PC-3 (cell line): ENCODE data around the gene IRF2. TPM values are rescaled to one million over a fixed set of nuclear protein-coding genes. Genes with fewer than 3 reads are reported as not detected.

Experiments used
- ATAC-seq: fragments of 200-7000 bp; cut with Tn5 transposase; 2 replicates; pipeline ENCODE4 v1.9.1; 2020; ENCODE audit warnings: mild to moderate bottlenecking, moderate library complexity
- BruUV-seq: library from RNA; stranded (reverse); fragments of 400-500 nt; replicated peaks from 2 replicates; lab custom pipeline; 2021; lab: Mats Ljungman, UMichigan
- CTCF ChIA-PET: fragments of 300-600 bp; sonication (Branson Sonifier 250); formaldehyde crosslinking; loops from one replicate; lab custom pipeline; 2022; ENCODE audit warnings: antibody characterized with exemption; lab: Charles Lee
- POLR2A ChIA-PET: fragments of 300-600 bp; sonication (Branson Sonifier 250); formaldehyde crosslinking; loops from one replicate; lab custom pipeline; 2022; ENCODE audit warnings: antibody characterized with exemption; ENCODE audit not compliant: unreplicated experiment; lab: Charles Lee
- DNase-seq: peaks from one replicate; pipeline ENCODE4 v3.0.0-alpha.2; 2015
- H2AFZ ChIP-seq: fragments of 300-600 bp; sonication (generic); 2 replicates; pipeline ENCODE4 v1.6.0; 2016; ENCODE audit warnings: antibody characterized with exemption, low read length
- H3F3A ChIP-seq: fragments of 300-600 bp; sonication (generic); one replicate; pipeline ENCODE4 v1.6.0; 2017; ENCODE audit warnings: antibody characterized with exemption, low read length, control low read depth, mild to moderate bottlenecking; ENCODE audit not compliant: unreplicated experiment
- H3K27ac ChIP-seq: fragments of 300-600 bp; sonication (generic); 2 replicates; pipeline ENCODE4 v1.5.1; 2016; ENCODE audit warnings: mild to moderate bottlenecking, low read length
- H3K27me3 ChIP-seq: fragments of 300-600 bp; sonication (generic); 2 replicates; pipeline ENCODE4 v1.6.1; 2016; ENCODE audit warnings: low read length, mixed read lengths
- H3K36me3 ChIP-seq: fragments of 300-600 bp; sonication (generic); 2 replicates; pipeline ENCODE4 v1.6.1; 2016; ENCODE audit warnings: low read depth, mixed run types, low read length, mixed read lengths
- H3K4me1 ChIP-seq: fragments of 300-600 bp; sonication (generic); 2 replicates; pipeline ENCODE4 v1.5.1; 2016; ENCODE audit warnings: low read length; ENCODE audit not compliant: insufficient read depth
- H3K4me2 ChIP-seq: fragments of 300-600 bp; sonication (generic); 2 replicates; pipeline ENCODE4 v1.6.0; 2016; ENCODE audit warnings: low read length
- H3K4me3 ChIP-seq: fragments of 300-600 bp; sonication (generic); 2 replicates; pipeline ENCODE4 v1.5.1; 2016; ENCODE audit warnings: mild to moderate bottlenecking, low read length, mixed read lengths
- H3K79me2 ChIP-seq: fragments of 300-600 bp; sonication (generic); 2 replicates; pipeline ENCODE4 v1.6.1; 2017; ENCODE audit warnings: low read length, mixed read lengths
- H3K9ac ChIP-seq: fragments of 300-600 bp; sonication (generic); 2 replicates; pipeline ENCODE4 v1.6.0; 2016; ENCODE audit warnings: mild to moderate bottlenecking, low read length
- H3K9me2 ChIP-seq: fragments of 300-600 bp; sonication (generic); replicated peaks from 2 replicates; pipeline ENCODE4 v1.6.1; 2016; ENCODE audit warnings: mixed run types, low read length, mixed read lengths
- H3K9me3 ChIP-seq: fragments of 300-600 bp; sonication (generic); 2 replicates; pipeline ENCODE4 v1.6.1; 2016; ENCODE audit warnings: low read length, mixed read lengths
- H4K20me1 ChIP-seq: fragments of 300-600 bp; sonication (generic); 2 replicates; pipeline ENCODE4 v1.6.1; 2016; ENCODE audit warnings: low read length, mixed read lengths
- EZH2 ChIP-seq: fragments of 300-600 bp; sonication (generic); IDR thresholded peaks from one replicate; pipeline ENCODE4 v1.6.1; 2017; ENCODE audit warnings: antibody characterized with exemption, mild to moderate bottlenecking, low read length; ENCODE audit not compliant: unreplicated experiment
- EZH2phosphoT487 ChIP-seq: fragments of 300-600 bp; sonication (generic); IDR thresholded peaks from 2 replicates; pipeline ENCODE4 v1.6.1; 2018; ENCODE audit warnings: mild to moderate bottlenecking, antibody characterized with exemption, low read length, borderline replicate concordance
- intact Hi-C: fragments of 100-400 bp; cut with micrococcal nuclease; formaldehyde crosslinking; loops from 2 replicates; pipeline ENCODE4 v1.9.0; 2023
- total RNA-seq: library from RNA; depleted of rRNA; stranded (reverse); fragments of >200 nt; gene quantifications from 2 replicates; pipeline ENCODE4 v1.2.3, GENCODE V29; 2014
- TF ChIP-seq, protein P1 (sequence below): fragments of 300-600 bp; sonication (generic); conservative IDR thresholded peaks from 2 replicates; pipeline ENCODE4 v1.5.1; 2017; ENCODE audit warnings: antibody characterized with exemption, low read depth, mild to moderate bottlenecking, low read length

IRF2 gene
- total RNA-seq, 1 experiment from 2014 or later = 7.7 TPM

DNA sequence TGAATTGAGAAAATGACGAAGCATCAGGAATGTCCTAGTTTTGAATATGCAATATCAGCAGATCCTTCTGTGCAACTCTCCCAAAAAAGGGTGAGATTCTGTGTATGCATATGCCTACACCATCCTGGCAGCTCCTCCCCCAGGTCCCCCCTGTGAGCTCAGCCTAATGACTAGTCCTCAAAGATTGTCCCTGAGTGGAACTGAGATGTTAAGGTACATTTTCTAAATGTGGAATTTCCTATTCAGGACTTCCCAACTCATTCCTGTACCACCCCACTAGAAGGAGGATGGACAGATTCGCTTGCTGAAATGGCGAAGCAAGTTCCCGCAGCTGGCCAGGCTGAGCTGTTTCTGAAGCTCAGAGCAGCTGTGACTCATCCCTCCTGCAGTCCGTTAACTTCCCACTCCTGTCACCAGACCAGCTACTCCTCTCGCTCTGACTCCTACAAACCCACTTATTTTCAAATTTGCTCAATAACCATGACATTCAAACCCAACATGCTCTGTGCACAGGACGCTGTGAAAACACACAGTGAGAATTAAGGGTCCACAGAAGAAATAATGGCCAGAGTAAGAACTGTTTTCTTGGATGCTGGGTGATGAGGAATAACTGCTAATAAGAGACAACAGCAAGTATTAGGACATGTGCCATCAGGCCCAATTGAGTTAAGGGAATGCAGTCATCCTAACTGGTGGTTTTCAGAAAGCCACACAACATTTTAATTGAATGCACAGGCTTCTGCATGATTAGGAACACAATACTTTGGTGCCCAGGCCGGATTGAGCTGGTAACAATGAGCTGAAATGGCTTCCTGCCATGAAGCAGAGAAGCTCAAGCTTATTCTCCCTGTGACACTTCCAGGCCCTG lies 40.0 kb upstream of the IRF2 start:
- DNase-seq = peak; percentile 23
- H3K36me3 ChIP-seq = no peaks in the 10 kb centered on the region
- TF ChIP-seq EZH2phosphoT487 = no peak
- no peak for TF ChIP-seq EZH2
- TF ChIP-seq, protein P1, sequence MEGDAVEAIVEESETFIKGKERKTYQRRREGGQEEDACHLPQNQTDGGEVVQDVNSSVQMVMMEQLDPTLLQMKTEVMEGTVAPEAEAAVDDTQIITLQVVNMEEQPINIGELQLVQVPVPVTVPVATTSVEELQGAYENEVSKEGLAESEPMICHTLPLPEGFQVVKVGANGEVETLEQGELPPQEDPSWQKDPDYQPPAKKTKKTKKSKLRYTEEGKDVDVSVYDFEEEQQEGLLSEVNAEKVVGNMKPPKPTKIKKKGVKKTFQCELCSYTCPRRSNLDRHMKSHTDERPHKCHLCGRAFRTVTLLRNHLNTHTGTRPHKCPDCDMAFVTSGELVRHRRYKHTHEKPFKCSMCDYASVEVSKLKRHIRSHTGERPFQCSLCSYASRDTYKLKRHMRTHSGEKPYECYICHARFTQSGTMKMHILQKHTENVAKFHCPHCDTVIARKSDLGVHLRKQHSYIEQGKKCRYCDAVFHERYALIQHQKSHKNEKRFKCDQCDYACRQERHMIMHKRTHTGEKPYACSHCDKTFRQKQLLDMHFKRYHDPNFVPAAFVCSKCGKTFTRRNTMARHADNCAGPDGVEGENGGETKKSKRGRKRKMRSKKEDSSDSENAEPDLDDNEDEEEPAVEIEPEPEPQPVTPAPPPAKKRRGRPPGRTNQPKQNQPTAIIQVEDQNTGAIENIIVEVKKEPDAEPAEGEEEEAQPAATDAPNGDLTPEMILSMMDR = no peak
- H3K79me2 ChIP-seq = no peaks in the 10 kb centered on the region
- peak; percentile 31; the same call in 1 of the 2 replicates for ATAC-seq
- H3K27me3 ChIP-seq = no peaks in the 10 kb centered on the region
- no peaks in the 10 kb centered on the region for H3K9me3 ChIP-seq
- H3K4me2 ChIP-seq = no peak overlapping the region
- peaks cover 7% of the 10 kb centered on the region; the same call in 1 of the 2 replicates for H3K4me1 ChIP-seq
- intact Hi-C loops = no loop called here
- ChIA-PET POLR2A (no interaction called here), CTCF (no interaction called here)
- BruUV-seq = no TSS peak
- H3F3A ChIP-seq = no peaks in the 10 kb centered on the region
- H3K9me2 ChIP-seq = no peaks in the 10 kb centered on the region
- H3K4me3 ChIP-seq = no peak overlapping the region
- H3K9ac ChIP-seq = no peak overlapping the region
- no peak overlapping the region for H3K27ac ChIP-seq
- H4K20me1 ChIP-seq = no peaks in the 10 kb centered on the region
- H2AFZ ChIP-seq = no peak overlapping the region

DNA sequence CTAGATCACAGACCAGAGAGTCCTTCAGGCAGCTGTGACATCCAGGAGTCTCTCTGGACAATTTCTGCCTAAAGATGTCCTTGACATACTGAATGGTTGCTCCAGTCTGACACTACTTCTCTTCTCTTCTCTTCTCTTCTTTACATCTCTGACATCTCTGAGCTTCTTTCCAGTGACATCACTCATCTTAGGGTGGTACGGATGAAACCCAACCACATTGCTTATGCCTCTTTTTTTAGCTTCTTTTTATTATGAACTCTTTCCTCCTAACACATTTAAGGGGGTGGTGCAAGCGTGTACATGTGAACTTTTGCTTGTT lies 39.4 kb upstream of the IRF2 start:
- ATAC-seq = no peak
- intact Hi-C loops = no loop called here
- no TSS peak for BruUV-seq
- Histone ChIP-seq H3K36me3 (no peaks in the 10 kb centered on the region), H4K20me1 (no peaks in the 10 kb centered on the region), H3K9me2 (no peaks in the 10 kb centered on the region), H3K4me3 (no peak overlapping the region), H2AFZ (no peak overlapping the region), H3K9me3 (no peaks in the 10 kb centered on the region), H3K9ac (no peak overlapping the region), H3K79me2 (no peaks in the 10 kb centered on the region), H3K27me3 (no peaks in the 10 kb centered on the region), H3F3A (no peaks in the 10 kb centered on the region), H3K27ac (no peak overlapping the region), H3K4me1 (peaks cover 7% of the 10 kb centered on the region; the same call in 1 of the 2 replicates), H3K4me2 (no peak overlapping the region)
- DNase-seq = no peak
- CTCF ChIA-PET = no interaction called here
- POLR2A ChIA-PET = no interaction called here
- TF ChIP-seq, protein P1 = no peak
- TF ChIP-seq EZH2 (no peak), EZH2phosphoT487 (no peak)

DNA sequence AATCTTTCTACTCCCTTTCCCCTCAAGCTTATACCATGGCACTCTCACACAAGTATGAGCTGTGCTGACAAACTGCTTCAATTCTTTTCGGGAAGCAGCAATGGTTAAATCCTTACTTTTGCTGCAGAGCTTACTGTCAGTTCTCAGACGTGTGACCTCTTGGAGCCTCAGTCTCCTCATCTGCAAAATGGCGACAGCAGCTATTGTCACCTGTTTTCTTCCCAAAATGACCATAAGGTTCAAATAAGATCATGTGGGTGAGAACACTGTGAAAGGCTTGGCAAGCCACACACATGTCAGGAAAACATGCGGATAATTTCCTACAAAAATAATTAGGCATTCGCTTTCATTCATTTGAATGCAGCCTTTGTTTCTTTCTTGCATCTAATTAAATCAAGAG lies 36.8 kb upstream of the IRF2 start:
- H4K20me1 ChIP-seq = no peaks in the 10 kb centered on the region
- no peaks in the 10 kb centered on the region for H3K36me3 ChIP-seq
- ChIA-PET POLR2A (no interaction called here), CTCF (no interaction called here)
- no peaks in the 10 kb centered on the region for H3K9me2 ChIP-seq
- no peak overlapping the region for H3K4me3 ChIP-seq
- no peak for TF ChIP-seq EZH2phosphoT487
- no peak for TF ChIP-seq EZH2
- TF ChIP-seq, protein P1 = no peak
- H3K9me3 ChIP-seq = no peaks in the 10 kb centered on the region
- intact Hi-C loops = no loop called here
- no peak overlapping the region for H3K4me2 ChIP-seq
- no peak overlapping the region for H3K9ac ChIP-seq
- no peaks in the 10 kb centered on the region for H3F3A ChIP-seq
- peaks cover 7% of the 10 kb centered on the region; the same call in 1 of the 2 replicates for H3K4me1 ChIP-seq
- H3K27me3 ChIP-seq = no peaks in the 10 kb centered on the region
- H3K79me2 ChIP-seq = no peaks in the 10 kb centered on the region
- ATAC-seq (no peak), DNase-seq (no peak)
- no peak overlapping the region for H2AFZ ChIP-seq
- H3K27ac ChIP-seq = no peak overlapping the region
- no TSS peak for BruUV-seq
